Tibial artery (tissue), 4 donors: ENCODE results near the gene SLC30A4.

Experiments
- DNase-seq, 2 donors: peaks; one replicate each; pipeline ENCODE4 v3.0.0-alpha.2; 2019
- H3K27ac ChIP-seq, 2 donors: fragments of 200-600 bp; sonication (generic) in 1 of 2; 1 replicate in 1 of 2; 2 replicates in 1 of 2; pipeline ENCODE4 v1.5.1; 2018 to 2019; ENCODE audit warnings: mild to moderate bottlenecking in 1 of 2
- H3K27me3 ChIP-seq, 2 donors: fragments of 200-600 bp; sonication (generic) in 1 of 2; one replicate each; pipeline versions ENCODE4 v1.5.1 to v1.6.0; 2016 to 2019
- H3K36me3 ChIP-seq, 3 donors: fragments of 200-600 bp; sonication (generic) in 2 of 3; one replicate each; pipeline ENCODE4 v1.5.1; 2016 to 2019; ENCODE audit warnings: mild to moderate bottlenecking in 2 of 3
- H3K4me1 ChIP-seq, 4 donors: fragments of 200-600 bp; sonication (generic) in 2 of 4; 1 replicate in 3 of 4; 2 replicates in 1 of 4; pipeline ENCODE4 v1.5.1; 2016 to 2019
- H3K4me3 ChIP-seq, 2 donors: fragments of 200-600 bp; sonication (generic) in 1 of 2; 1 replicate in 1 of 2; 2 replicates in 1 of 2; pipeline ENCODE4 v1.5.1; 2018 to 2019; ENCODE audit warnings: mild to moderate bottlenecking in 2 of 2
- H3K9me3 ChIP-seq, 3 donors: fragments of 200-600 bp; sonication (generic) in 1 of 3; one replicate each; pipeline ENCODE4 v1.5.1; 2016 to 2019
- CTCF ChIP-seq, 2 experiments: fragments of 200-600 bp in 1 of 2; fragments of 450-650 bp in 1 of 2; IDR thresholded peaks; one replicate each; pipeline ENCODE4 v1.5.1; 2017 to 2019; ENCODE audit warnings: antibody characterized with exemption in 2 of 2, mild to moderate bottlenecking in 1 of 2, moderate library complexity in 1 of 2
- intact Hi-C: fragments of 100-400 bp; cut with DNase I; formaldehyde crosslinking; loops from one replicate; pipeline ENCODE4 v1.15.0; 2023; ENCODE audit warnings: low total_unique reads

The SLC30A4 gene

GRCh38 chr15:45548753-45549520 lies 26.4 kb upstream of the SLC30A4 start:
- H3K27ac ChIP-seq: peak overlapping the region; percentile 7 to 23
- intact Hi-C loops: no loop called here
- no peak for TF ChIP-seq CTCF (IDR thresholded peaks at IDR 0.05)

GRCh38 chr15:45546789-45547188 lies 24.2 kb upstream of the SLC30A4 start:
- no peak for DNase-seq
- no peaks in the 10 kb centered on the region for H3K27me3 ChIP-seq
- peaks cover 0 to 16% (median 4%) of the 10 kb centered on the region in 4 donors for H3K4me1 ChIP-seq
- no peaks in the 10 kb centered on the region for H3K36me3 ChIP-seq
- H3K4me3 ChIP-seq: no peak overlapping the region
- no peak overlapping the region for H3K27ac ChIP-seq
- intact Hi-C loops: no loop called here
- H3K9me3 ChIP-seq: no peaks in the 10 kb centered on the region
- TF ChIP-seq CTCF (IDR thresholded peaks at IDR 0.05): no peak

More at GRCh38 chr15:45548753-45549520, 26.4 kb upstream of the SLC30A4 start:
- Histone ChIP-seq H3K36me3 (no peaks in the 10 kb centered on the region), H3K27me3 (no peaks in the 10 kb centered on the region), H3K9me3 (no peaks in the 10 kb centered on the region), H3K4me3 (no peak overlapping the region), H3K4me1 (peaks cover 0 to 16% (median 4%) of the 10 kb centered on the region in 4 donors)
- DNase-seq: no peak

- no peak overlapping the region for H3K27ac ChIP-seq
- DNase-seq: no peak
- no peaks in the 10 kb centered on the region for H3K36me3 ChIP-seq
- peaks cover 0 to 6% (median under 1%) of the 10 kb centered on the region in 4 donors for H3K4me1 ChIP-seq
- H3K9me3 ChIP-seq: no peaks in the 10 kb centered on the region
- intact Hi-C loops: no loop called here
- no peak for TF ChIP-seq CTCF (IDR thresholded peaks at IDR 0.05)
- no peaks in the 10 kb centered on the region for H3K27me3 ChIP-seq
- no peak overlapping the region for H3K4me3 ChIP-seq
These were observed 21.9 kb upstream of the SLC30A4 start for GRCh38 chr15:45544266-45545023.

GRCh38 chr15:45543051-45543450 lies 20.5 kb upstream of the SLC30A4 start:
- Histone ChIP-seq H3K4me3 (no peak overlapping the region), H3K4me1 (no peaks in the 10 kb centered on the region), H3K27ac (no peak overlapping the region), H3K36me3 (no peaks in the 10 kb centered on the region), H3K9me3 (no peaks in the 10 kb centered on the region), H3K27me3 (no peaks in the 10 kb centered on the region)
- TF ChIP-seq CTCF (IDR thresholded peaks at IDR 0.05): no peak
- DNase-seq: no peak
- intact Hi-C loops: no loop called here

- no peaks in the 10 kb centered on the region for H3K27me3 ChIP-seq
- H3K4me3 ChIP-seq: no peak overlapping the region
- no peaks in the 10 kb centered on the region for H3K36me3 ChIP-seq
- no peak for TF ChIP-seq CTCF (IDR thresholded peaks at IDR 0.05)
- intact Hi-C loops: no loop called here
- no peaks in the 10 kb centered on the region for H3K9me3 ChIP-seq
- no peak for DNase-seq
- no peak overlapping the region for H3K27ac ChIP-seq
- H3K4me1 ChIP-seq: no peaks in the 10 kb centered on the region
These were observed 18.0 kb upstream of the SLC30A4 start for GRCh38 chr15:45540531-45540930.
